Activated CD4-positive, alpha-beta T cell treated with anti-CD3 and anti-CD28 coated beads, Interleukin-10, Interleukin-2, amounts not matched to agents 100 ng/mL and 50 ng/mL, durations not matched to agents 16 hours and 8 hours (primary cell): ENCODE data around the gene MRGPRE.

Experiments
- DNase-seq: peaks from one replicate; pipeline ENCODE4 v3.0.0-alpha.2; 2020

MRGPRE gene

GRCh38 chr11:3213659-3214419, 18.4 kb downstream of the MRGPRE start:
- DNase-seq, result no peak

- no peak for DNase-seq
Observed at GRCh38 chr11:3208272-3208671, 23.9 kb downstream of the MRGPRE start.

- DNase-seq, result no peak
Observed at GRCh38 chr11:3207526-3208189, 24.6 kb downstream of the MRGPRE start.

GRCh38 chr11:3206922-3207204, 25.4 kb downstream of the MRGPRE start:
- DNase-seq, result no peak

- DNase-seq, result no peak
Observed at GRCh38 chr11:3206156-3206921, 25.9 kb downstream of the MRGPRE start.

- DNase-seq, result no peak
Observed at GRCh38 chr11:3205261-3206155, 26.7 kb downstream of the MRGPRE start.

GRCh38 chr11:3204141-3205015, 27.8 kb downstream of the MRGPRE start:
- DNase-seq, result no peak

- no peak for DNase-seq
Observed at GRCh38 chr11:3203221-3204043, 28.8 kb downstream of the MRGPRE start.

GRCh38 chr11:3202759-3203158, 29.5 kb downstream of the MRGPRE start:
- no peak for DNase-seq

- no peak for DNase-seq
Observed at GRCh38 chr11:3202305-3202704, 29.9 kb downstream of the MRGPRE start.

- no peak for DNase-seq
Observed at GRCh38 chr11:3201677-3202181, 30.5 kb downstream of the MRGPRE start.

GRCh38 chr11:3201112-3201581, 31.1 kb downstream of the MRGPRE start:
- no peak for DNase-seq

- no peak for DNase-seq
Observed at GRCh38 chr11:3200388-3201111, 31.7 kb downstream of the MRGPRE start.

- no peak for DNase-seq
Observed at GRCh38 chr11:3199537-3200295, 32.5 kb downstream of the MRGPRE start.

GRCh38 chr11:3198815-3199214, 33.4 kb downstream of the MRGPRE start:
- no peak for DNase-seq

GRCh38 chr11:3197878-3198528, 34.2 kb downstream of the MRGPRE start:
- no peak for DNase-seq

GRCh38 chr11:3197044-3197695, 35.0 kb downstream of the MRGPRE start:
- no peak for DNase-seq
